Suppressor macrophage treated with lipopolysaccharide for 4 hours (primary cell): ENCODE measurements around the gene ALG1.
"Not testable (repeated sequence)": the region's sequence is repeated elsewhere in the genome, so short reads cannot be mapped to it uniquely, and the experiment has no call there.

Source experiments
- DNase-seq: peaks from one replicate; pipeline ENCODE4 v3.0.0-alpha.2; 2020

Gene ALG1

DNA sequence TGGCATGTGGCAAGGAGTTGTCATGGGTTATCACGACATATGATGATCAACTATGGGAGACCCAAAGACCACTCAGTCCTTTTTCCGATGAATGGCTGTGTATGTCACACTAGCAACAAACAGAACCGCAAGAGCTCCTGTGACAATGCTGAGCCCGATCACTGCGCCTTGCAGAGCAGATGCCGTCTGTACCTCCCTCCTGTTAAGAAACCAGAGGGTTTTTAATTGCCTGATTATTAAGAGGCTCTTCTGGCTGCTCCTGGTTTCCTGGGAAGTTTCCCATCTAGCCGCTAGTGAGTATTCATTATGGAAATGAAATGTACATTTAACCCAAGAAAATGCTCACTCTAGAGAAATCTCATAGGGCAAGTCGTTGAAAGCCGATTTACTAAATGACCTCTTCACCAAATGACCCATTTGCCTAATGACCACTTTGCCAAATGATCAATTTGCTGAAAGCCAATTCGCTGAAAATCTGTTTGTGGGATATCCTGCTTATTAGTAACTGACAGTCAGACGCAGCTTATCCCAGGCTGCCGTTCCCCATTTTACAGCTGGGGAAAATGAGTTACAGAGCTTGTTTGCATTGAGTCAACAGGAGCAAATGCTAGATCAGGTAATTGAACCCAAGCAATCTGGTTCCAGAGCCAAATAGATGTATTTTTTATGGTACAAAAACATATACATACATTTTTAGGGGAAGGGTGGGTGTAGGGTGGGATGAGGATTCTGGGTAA is 31.8 kb downstream of the ALG1 start:
- not testable (repeated sequence) for DNase-seq

DNA sequence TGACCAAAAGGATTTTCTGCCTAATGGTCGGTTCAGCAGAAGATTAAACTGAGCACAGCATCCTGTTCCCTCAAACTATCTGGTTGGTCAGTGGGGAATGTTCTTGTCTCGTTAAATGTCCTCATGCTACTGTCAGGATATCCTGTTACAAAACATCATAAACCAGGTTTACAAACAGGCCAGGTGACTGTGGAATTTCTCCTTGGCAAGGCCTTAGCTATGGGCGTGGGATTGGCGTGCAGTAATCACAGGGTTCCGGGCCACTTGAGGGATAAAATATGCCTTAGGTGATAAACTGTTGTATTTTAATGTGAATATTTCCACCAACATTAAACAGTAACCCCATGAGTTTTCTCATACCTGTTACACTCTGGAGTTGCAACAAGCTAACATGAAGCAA is 33.4 kb downstream of the ALG1 start:
- not testable (repeated sequence) for DNase-seq

DNA sequence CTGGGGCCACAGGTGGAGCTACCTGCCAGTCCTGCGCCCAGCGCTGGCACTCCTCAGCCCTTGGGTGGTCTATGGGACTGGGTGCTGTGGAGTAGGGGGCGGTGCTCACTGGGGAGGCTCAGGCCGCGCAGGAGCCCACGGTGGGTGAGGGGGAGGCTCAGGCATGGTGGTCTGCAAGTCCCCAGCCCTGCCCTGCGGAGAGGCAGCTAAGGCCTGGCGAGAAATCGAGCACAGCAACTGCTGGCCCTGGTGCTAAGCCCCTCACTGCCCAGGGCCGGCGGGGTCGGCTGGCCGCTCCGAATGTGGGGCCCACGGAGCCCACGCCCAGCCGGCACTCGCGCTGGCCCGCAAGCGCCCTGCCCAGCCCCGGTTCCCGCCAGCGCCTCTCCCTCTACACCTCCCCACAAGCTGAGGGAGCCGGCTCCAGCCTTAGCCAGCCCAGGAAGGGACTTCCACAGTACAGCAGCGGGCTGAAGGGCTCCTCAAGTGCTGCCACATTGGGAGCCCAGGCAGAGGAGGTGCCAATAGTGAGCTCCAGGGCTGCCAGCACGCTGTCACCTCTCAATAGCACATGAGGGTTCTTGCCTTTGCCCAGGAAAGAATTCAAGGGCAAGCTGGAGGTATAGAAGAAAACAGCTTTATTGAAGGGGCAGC is 37.0 kb downstream of the ALG1 start:
- DNase-seq = no peak

DNA sequence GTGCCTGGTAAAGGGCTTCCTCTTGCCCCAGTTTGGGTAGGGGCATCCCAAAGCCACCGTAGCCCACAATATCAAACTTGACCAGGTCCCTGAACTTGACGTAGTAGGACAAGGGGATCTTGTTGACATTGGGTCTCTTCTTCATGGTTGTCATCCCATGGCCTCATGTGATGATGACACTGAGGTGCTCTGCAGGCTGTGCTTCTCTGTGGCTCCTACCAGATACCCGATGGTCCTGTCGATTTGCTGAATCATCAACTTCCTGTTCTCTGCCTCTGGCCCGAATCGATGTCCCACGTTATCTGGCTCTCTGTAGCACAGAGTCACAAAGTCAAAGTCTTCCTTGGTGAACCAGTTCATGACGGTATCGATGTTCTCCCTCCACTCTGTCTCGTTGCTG is 39.3 kb downstream of the ALG1 start:
- not testable (repeated sequence) for DNase-seq

DNA sequence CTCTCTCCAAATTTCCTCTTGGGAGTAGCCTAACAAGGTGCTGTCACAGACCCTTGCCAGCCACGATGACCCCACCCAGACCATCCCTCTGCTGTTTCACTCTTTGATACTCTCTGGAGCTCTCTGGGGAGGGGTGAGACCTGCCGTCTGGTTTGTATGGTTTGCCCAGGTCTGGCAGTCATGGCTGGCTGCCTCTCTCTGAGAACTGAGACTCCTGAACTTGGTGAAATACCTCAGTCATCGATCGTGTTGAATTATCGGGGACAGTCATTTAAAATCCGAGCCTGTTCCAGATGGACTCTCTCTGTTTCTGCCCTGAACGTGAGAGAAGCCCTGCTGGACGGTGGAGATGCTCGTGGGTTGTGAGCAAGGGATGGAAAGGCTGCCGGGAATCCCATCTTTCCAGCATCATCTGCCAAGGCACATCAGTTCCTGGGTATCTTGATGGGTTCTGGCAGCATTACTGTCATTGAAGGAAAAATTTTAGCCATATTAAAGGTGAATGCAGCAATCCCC is 45.2 kb downstream of the ALG1 start:
- DNase-seq = not testable (repeated sequence)

DNA sequence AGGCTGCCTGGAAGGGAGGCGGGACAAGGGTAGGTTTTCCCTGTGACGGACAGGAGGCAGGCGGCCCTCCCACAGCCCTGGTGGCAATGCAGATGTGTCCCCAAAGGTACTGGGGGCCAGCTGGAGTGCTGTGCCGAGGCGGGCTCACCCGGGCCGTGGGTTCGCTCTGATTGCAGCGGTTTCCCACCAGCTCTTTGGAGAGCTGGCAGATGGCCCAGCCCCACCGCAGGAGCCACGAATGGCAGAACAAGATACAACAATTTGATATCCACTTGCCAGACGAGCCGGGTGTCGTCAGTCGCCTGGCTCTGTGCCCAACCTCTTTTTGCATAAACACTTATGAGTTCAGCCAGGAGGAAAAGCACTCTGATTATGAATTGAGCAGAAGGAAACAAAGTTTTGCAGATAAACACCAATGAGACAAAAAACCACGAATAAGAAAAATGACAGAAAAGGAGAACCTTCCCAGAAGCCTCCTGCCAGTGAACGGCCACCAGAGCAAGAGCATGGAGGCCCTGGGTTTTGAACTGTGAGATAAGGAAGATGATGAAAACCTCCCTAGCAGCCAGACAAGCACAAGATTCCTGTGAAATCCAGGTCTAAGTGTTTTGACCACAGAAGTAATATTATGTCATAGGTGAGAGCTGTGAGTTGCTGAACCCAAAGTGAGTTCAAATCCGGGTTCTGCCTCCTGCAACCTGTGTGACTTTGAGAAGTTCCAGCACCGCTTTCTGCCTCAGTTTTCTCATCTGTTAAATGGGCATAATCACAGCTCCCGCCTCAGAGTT is 45.9 kb downstream of the ALG1 start:
- DNase-seq = not testable (repeated sequence)

DNA sequence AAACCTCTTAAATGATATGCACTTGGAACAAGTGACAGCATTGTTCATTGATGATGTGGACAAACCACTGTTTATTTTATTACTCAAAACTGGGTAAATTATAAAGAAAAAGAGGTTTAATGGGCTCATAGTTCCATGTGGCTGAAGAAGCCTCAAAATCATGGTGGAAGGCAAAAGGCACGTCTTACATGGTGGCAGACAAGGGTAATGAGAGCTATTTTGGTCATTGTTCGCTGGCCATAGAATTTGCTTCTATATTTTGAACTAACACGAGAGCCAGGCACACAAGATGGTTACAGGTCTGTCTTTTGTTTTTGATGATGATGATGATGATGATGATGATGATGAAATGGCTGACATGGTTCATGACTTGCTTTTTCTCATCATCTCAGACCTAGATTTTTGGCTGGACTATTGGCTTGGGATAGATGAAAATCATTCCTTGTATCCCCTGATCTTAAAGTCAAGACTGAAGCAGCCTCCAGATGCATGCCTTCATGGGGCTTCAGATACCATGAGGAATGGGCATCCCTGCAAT is 59.9 kb downstream of the ALG1 start:
- DNase-seq = not testable (repeated sequence)

DNA sequence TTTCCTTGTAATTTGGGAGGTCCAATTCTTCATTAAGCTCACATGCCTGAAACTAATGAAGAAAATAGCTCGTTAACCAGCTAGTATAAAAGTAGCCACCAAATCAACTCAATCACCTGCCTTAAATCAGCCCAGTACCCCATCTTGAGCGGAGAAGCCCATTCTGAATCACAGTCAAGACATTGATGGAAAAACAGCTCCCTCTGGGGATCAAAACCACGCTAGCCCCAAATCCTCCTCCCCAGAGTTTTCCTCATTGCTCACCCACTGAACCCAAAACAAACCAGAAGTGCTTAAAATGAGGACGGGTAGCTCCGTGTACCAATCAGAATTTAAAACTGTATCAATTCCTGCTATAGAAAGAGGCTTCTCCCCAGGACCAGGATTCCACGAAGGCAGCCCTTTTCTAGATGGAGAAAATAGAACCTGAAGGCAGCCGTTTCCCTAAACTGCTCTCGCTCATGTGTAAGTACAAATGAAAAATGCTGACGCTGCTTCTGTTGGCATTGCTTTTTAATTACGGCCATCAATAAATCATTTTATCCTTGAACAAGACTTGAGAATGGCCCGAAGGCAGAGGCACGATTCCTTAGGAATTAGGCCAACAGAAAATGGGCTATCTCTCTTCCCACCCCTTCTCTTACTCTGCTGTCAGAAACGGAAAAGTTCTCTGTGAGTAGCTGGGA is 61.4 kb downstream of the ALG1 start:
- not testable (repeated sequence) for DNase-seq

DNA sequence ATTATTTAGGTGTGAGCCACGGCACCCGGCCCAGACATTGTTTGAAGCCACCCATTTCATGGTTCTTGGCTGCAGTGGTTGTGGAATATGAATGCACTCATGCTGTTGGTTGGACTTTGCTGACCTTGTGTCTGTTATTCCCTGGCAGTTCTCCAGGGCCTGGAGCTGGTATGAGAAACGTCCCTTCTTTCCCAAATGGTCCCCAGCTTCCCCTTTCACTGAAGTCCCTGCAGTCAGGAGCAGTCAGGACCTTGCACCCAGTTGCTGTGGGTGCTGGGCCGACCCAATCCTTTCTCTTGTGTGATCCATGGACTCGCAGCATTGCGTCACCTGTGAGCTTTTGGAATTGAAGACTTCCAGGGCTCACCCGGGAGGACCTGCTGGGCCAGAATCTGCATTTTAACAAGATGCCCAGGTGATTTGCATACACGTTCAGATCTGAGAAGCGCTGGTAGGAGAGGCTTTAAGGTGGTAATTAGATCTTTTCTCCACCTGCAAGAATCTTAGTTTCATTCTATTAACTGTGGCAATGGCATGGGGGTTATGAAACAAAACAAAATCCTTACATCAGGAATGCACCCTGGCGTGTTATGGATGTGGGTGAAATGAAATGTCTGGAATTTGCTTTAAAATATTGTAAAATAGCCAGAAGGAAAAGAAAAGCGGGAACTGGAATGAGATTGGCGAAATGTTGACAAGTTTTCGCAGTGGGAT is 63.3 kb downstream of the ALG1 start:
- DNase-seq = not testable (repeated sequence)
